H1 (cell line): ENCODE data around the gene HK1. TPM values are rescaled to one million over a fixed set of nuclear protein-coding genes. Genes with fewer than 3 reads are reported as not detected.

Experiments used
- CTCF ChIA-PET: fragments of 300-600 bp; sonication (Branson Sonifier 250); formaldehyde crosslinking; loops from one replicate; lab custom pipeline; 2021; ENCODE audit not compliant: partially characterized antibody; lab: Charles Lee
- POLR2A ChIA-PET: fragments of 300-600 bp; sonication (Branson Sonifier 250); formaldehyde crosslinking; loops from one replicate; lab custom pipeline; 2021; ENCODE audit warnings: inconsistent platforms; ENCODE audit not compliant: partially characterized antibody; lab: Charles Lee
- DNase-seq, 2 experiments: peaks; one replicate each; pipeline versions ENCODE4 v3.0.0 to v3.0.0-alpha.2; 2010 to 2022; ENCODE audit warnings: low spot score in 2 of 2, low read depth in 1 of 2, mixed read lengths in 1 of 2
- FAIRE-seq: peaks from 2 replicates; lab custom pipeline; 2011; peaks lifted over from hg19 to GRCh38; lab: Jason Lieb, UNC
- H2AFZ ChIP-seq: 2 replicates; pipeline ENCODE4 v1.8.1; 2012; ENCODE audit warnings: low read length, inconsistent platforms
- H2AK5ac ChIP-seq: 2 replicates; pipeline ENCODE4 v1.6.1; 2013; ENCODE audit warnings: low read depth, low read length
- H2BK120ac ChIP-seq: replicated peaks from 2 replicates; pipeline ENCODE3; 2013; ENCODE audit warnings: low read depth, low read length, inconsistent platforms
- H2BK12ac ChIP-seq: 2 replicates; pipeline ENCODE4 v1.6.1; 2013; ENCODE audit warnings: low read depth, low read length
- H2BK15ac ChIP-seq: 2 replicates; pipeline ENCODE4 v1.6.1; 2013; ENCODE audit warnings: low read length
- H2BK20ac ChIP-seq: 2 replicates; pipeline ENCODE4 v1.6.1; 2013; ENCODE audit warnings: low read length
- H2BK5ac ChIP-seq: 2 replicates; pipeline ENCODE4 v1.6.1; 2013; ENCODE audit warnings: low read depth, low read length
- H3K14ac ChIP-seq: 2 replicates; pipeline ENCODE4 v1.6.1; 2013; ENCODE audit warnings: inconsistent platforms; ENCODE audit not compliant: insufficient read length
- H3K18ac ChIP-seq: 2 replicates; pipeline ENCODE4 v1.6.1; 2013; ENCODE audit warnings: low read length; ENCODE audit errors: extremely low read depth
- H3K23ac ChIP-seq: 2 replicates; pipeline ENCODE4 v1.6.1; 2013; ENCODE audit warnings: inconsistent platforms; ENCODE audit not compliant: insufficient read length
- H3K23me2 ChIP-seq: 2 replicates; pipeline ENCODE4 v1.6.1; 2013; ENCODE audit warnings: low read depth, low read length
- H3K27ac ChIP-seq: 2 replicates; pipeline ENCODE4 v1.6.1; 2011; ENCODE audit warnings: low read depth, low read length, inconsistent platforms
- H3K27me3 ChIP-seq, 4 experiments: replicated peaks in 1 of 4; 1 replicate in 1 of 4; 2 replicates in 3 of 4; pipeline versions ENCODE4 v1.6.1 to v1.8.1; 2011 to 2013; ENCODE audit warnings: low read length in 3 of 4, mild to moderate bottlenecking in 3 of 4, inconsistent platforms in 2 of 4, mixed read lengths in 2 of 4, moderate library complexity in 1 of 4; ENCODE audit not compliant: control insufficient read depth in 3 of 4, insufficient read depth in 3 of 4; ENCODE audit errors: extremely low read depth in 1 of 4
- H3K36me3 ChIP-seq, 4 experiments: 2 replicates each; pipeline versions ENCODE4 v1.6.1 to v1.8.1; 2011 to 2013; ENCODE audit warnings: mild to moderate bottlenecking in 4 of 4, low read length in 3 of 4, moderate library complexity in 2 of 4, control low read depth in 1 of 4, inconsistent platforms in 1 of 4; ENCODE audit not compliant: insufficient read depth in 4 of 4, control insufficient read depth in 2 of 4
- H3K4ac ChIP-seq: replicated peaks from 2 replicates; pipeline ENCODE3; 2013; ENCODE audit warnings: low read length, low read depth, mixed read lengths, inconsistent platforms; ENCODE audit not compliant: insufficient read length
- H3K4me1 ChIP-seq, 4 experiments: replicated peaks in 1 of 4; 1 replicate in 1 of 4; 2 replicates in 3 of 4; pipeline versions ENCODE4 v1.6.1 to v1.8.1; 2011 to 2013; ENCODE audit warnings: low read length in 3 of 4, inconsistent platforms in 2 of 4, mixed read lengths in 1 of 4; ENCODE audit not compliant: insufficient read depth in 4 of 4, control insufficient read depth in 3 of 4
- H3K4me2 ChIP-seq, 2 experiments: 2 replicates each; pipeline versions ENCODE4 v1.6.1 to v1.8.1; 2011 to 2013; ENCODE audit warnings: low read depth in 2 of 2, low read length in 2 of 2, control low read depth in 1 of 2, inconsistent platforms in 1 of 2, mild to moderate bottlenecking in 1 of 2; ENCODE audit not compliant: insufficient read depth in 1 of 2
- H3K4me3 ChIP-seq, 4 experiments: fragments of 200-600, 300-600 bp in 1 of 4; sonication (generic), shearing (Covaris generic), sonication (Bioruptor Twin) in 1 of 4; 2 replicates each; pipeline versions ENCODE4 v1.5.1 to v1.8.1; 2011 to 2016; ENCODE audit warnings: low read length in 4 of 4, low read depth in 3 of 4, control low read depth in 2 of 4, inconsistent platforms in 2 of 4, mild to moderate bottlenecking in 2 of 4, mixed read lengths in 1 of 4, moderate library complexity in 1 of 4; ENCODE audit not compliant: insufficient read depth in 2 of 4; ENCODE audit errors: extremely low read depth in 1 of 4
- H3K56ac ChIP-seq: replicated peaks from 2 replicates; pipeline ENCODE3; 2013; ENCODE audit warnings: low read depth, mild to moderate bottlenecking, mixed read lengths, low read length, inconsistent platforms; ENCODE audit not compliant: insufficient read length
- H3K79me1 ChIP-seq: 2 replicates; pipeline ENCODE4 v1.6.1; 2013; ENCODE audit warnings: low read depth, low read length, control low read depth
- H3K79me2 ChIP-seq, 2 experiments: 2 replicates each; pipeline versions ENCODE4 v1.6.1 to v1.8.1; 2012 to 2013; ENCODE audit warnings: low read length in 2 of 2, mild to moderate bottlenecking in 2 of 2, inconsistent platforms in 1 of 2; ENCODE audit not compliant: insufficient read depth in 2 of 2, control insufficient read depth in 1 of 2
- H3K9ac ChIP-seq, 4 experiments: replicated peaks in 1 of 4; 1 replicate in 1 of 4; 2 replicates in 3 of 4; pipeline versions ENCODE4 v1.6.1 to v1.8.1; 2011 to 2013; ENCODE audit warnings: low read depth in 3 of 4, low read length in 3 of 4, control low read depth in 2 of 4, mild to moderate bottlenecking in 2 of 4, moderate library complexity in 2 of 4, inconsistent platforms in 1 of 4; ENCODE audit errors: extremely low read depth in 1 of 4
- H3K9me3 ChIP-seq, 2 experiments: 2 replicates each; pipeline versions ENCODE4 v1.6.1 to v1.8.1; 2012 to 2013; ENCODE audit warnings: mild to moderate bottlenecking in 2 of 2, moderate library complexity in 2 of 2, control low read depth in 1 of 2, inconsistent platforms in 1 of 2, low read depth in 1 of 2, low read length in 1 of 2, mixed read lengths in 1 of 2; ENCODE audit not compliant: insufficient read depth in 2 of 2
- H4K20me1 ChIP-seq, 2 experiments: replicated peaks in 1 of 2; 2 replicates each; pipeline versions ENCODE3 to v1.8.1; 2011 to 2013; ENCODE audit warnings: inconsistent platforms in 2 of 2, low read length in 2 of 2, mild to moderate bottlenecking in 1 of 2; ENCODE audit not compliant: insufficient read depth in 2 of 2, control insufficient read depth in 1 of 2
- H4K5ac ChIP-seq: 2 replicates; pipeline ENCODE4 v1.6.1; 2013; ENCODE audit warnings: low read length, low read depth, mixed read lengths, inconsistent platforms; ENCODE audit not compliant: insufficient read length
- H4K8ac ChIP-seq: 2 replicates; pipeline ENCODE4 v1.8.0; 2013; ENCODE audit warnings: mild to moderate bottlenecking, moderate library complexity, low read length, inconsistent platforms; ENCODE audit not compliant: insufficient read depth; ENCODE audit errors: extremely low read depth
- H4K91ac ChIP-seq: replicated peaks from 2 replicates; pipeline ENCODE3; 2013; ENCODE audit warnings: low read length, mixed read lengths, inconsistent platforms; ENCODE audit not compliant: insufficient read length
- RFX5 ChIP-seq: IDR thresholded peaks from 2 replicates; pipeline ENCODE4 v1.6.1; 2011; ENCODE audit warnings: low read depth, low read length, improper control_type of control experiment, borderline replicate concordance
- WGBS, 2 experiments: shearing (Covaris generic) in 1 of 2; methylation state at CpG; one replicate each; pipeline versions ENCODE4 v1.1.6 to v1.1.7; 2013 to 2015; ENCODE audit warnings: low lambda C conversion rate in 2 of 2, mixed read lengths in 2 of 2, inconsistent platforms in 1 of 2, low coverage in 1 of 2, missing lambda C conversion rate in 1 of 2; ENCODE audit not compliant: insufficient replicate concordance in 2 of 2, insufficient coverage in 1 of 2, insufficient read length in 1 of 2; ENCODE audit errors: extremely low coverage in 1 of 2, missing lambda C conversion rate in 1 of 2; 5-methylcytosine and 5-hydroxymethylcytosine counted together
- polyA plus RNA-seq, 7 experiments: library from polyadenylated mRNA; depleted of rRNA in 3 of 7; stranded (reverse) in 5 of 7; unstranded in 2 of 7; fragments of >200 nt in 5 of 7; fragments of 200-250 nt in 2 of 7; gene quantifications; 1 replicate in 5 of 7; 2 replicates in 1 of 7; 4 replicates in 1 of 7; pipeline versions ENCODE4 v1.2.1 to v1.2.3, GENCODE V29; 2011 to 2013; ENCODE audit warnings: missing spikeins in 2 of 7, mixed read lengths in 2 of 7
- total RNA-seq: library from RNA; stranded (reverse); fragmentation: NEBNext Ultra II Directional; extraction: Animal tissue kit (Norgen Biotek cat#: 25700); gene quantifications from 2 replicates; pipeline ENCODE4 v1.2.1, GENCODE V29; 2021

HK1 gene
- total and polyA plus RNA-seq, 2 of the 8 experiments (the other 6 are each of a cell fraction or from before 2014, with no cell fraction given): 55.8 to 247 TPM

- Histone ChIP-seq H4K20me1 (no peaks in the 10 kb centered on the region), H3K4ac (no peak overlapping the region)
- POLR2A ChIA-PET: interaction anchor here (0.6 kb wide), 1 partner anchor 221 kb away, joined by 3 read pairs; no protein-coding TSS in a partner anchor
Measured at GRCh38 chr10:69409968-69410367, 131.7 kb downstream of the HK1 start.

More at GRCh38 chr10:69409968-69410367, 131.7 kb downstream of the HK1 start:
- Histone ChIP-seq H3K27ac (no peak overlapping the region), H3K18ac (no peak overlapping the region), H4K8ac (no peak overlapping the region), H3K23me2 (no peaks in the 10 kb centered on the region), H3K4me1 (peaks cover 0 to 10% (median 7%) of the 10 kb centered on the region in 4 experiments; a peak in 6 of 7 replicates), H3K23ac (no peak overlapping the region), H2BK15ac (no peak overlapping the region), H2BK20ac (no peak overlapping the region), H2AFZ (no peak overlapping the region), H2BK120ac (no peak overlapping the region), H3K9ac (no peak overlapping the region), H2BK12ac (no peak overlapping the region), H3K27me3 (no peaks in the 10 kb centered on the region), H3K36me3 (no peaks in the 10 kb centered on the region), H4K5ac (no peak overlapping the region), H2BK5ac (no peak overlapping the region), H3K79me1 (no peaks in the 10 kb centered on the region), H3K4me3 (no peak overlapping the region), H3K14ac (no peak overlapping the region), H2AK5ac (no peak overlapping the region), H3K79me2 (no peaks in the 10 kb centered on the region), H3K9me3 (no peaks in the 10 kb centered on the region), H3K56ac (no peak overlapping the region), H4K91ac (no peak overlapping the region), H3K4me2 (no peak overlapping the region)
- 83% methylated on average over 6 of the region's 6 CpGs; no CpG with 5 or more reads in 1 of the 2 experiments for WGBS, 2 experiments
- TF ChIP-seq RFX5: no peak
- no peak for FAIRE-seq
- DNase-seq: no peak
- CTCF ChIA-PET: interaction anchor here (0.8 to 2.1 kb wide), 3 partner anchors 9 to 167 kb away, joined by 3 to 7 read pairs (median 3); no protein-coding TSS in a partner anchor
